HepG2 (cell line): ENCODE results near the gene NKX1-2. TPM values are rescaled to one million over a fixed set of nuclear protein-coding genes. Genes with fewer than 3 reads are reported as not detected.

ENCODE experiments used
- CCAR2 ChIP-seq: fragments of 200-400 bp; formaldehyde crosslinking; optimal IDR thresholded peaks from 2 replicates; pipeline ENCODE3; 2018; ENCODE audit warnings: low read depth, mild to moderate bottlenecking, low read length, moderate library complexity
- SMAD3 ChIP-seq: sonication (generic); formaldehyde crosslinking; IDR thresholded peaks from 2 replicates; pipeline ENCODE4 v1.4.0; 2020; ENCODE audit warnings: missing genetic modification reagents
- SP1 ChIP-seq, 2 experiments: fragments of 450-650 bp in 1 of 2; sonication (generic) in 1 of 2; formaldehyde crosslinking in 1 of 2; IDR thresholded peaks; 2 replicates each; pipeline versions ENCODE4 v1.4.0 to v1.6.1; 2016 to 2020; ENCODE audit warnings: missing genetic modification reagents in 1 of 2
- ZBTB42 ChIP-seq: sonication (generic); formaldehyde crosslinking; IDR thresholded peaks from 2 replicates; pipeline ENCODE4 v1.5.0; 2020; ENCODE audit warnings: mild to moderate bottlenecking, missing genetic modification reagents
- ZBTB8A ChIP-seq: sonication (generic); formaldehyde crosslinking; IDR thresholded peaks from 2 replicates; pipeline ENCODE4 v1.4.0; 2020; ENCODE audit warnings: mild to moderate bottlenecking, low read depth, missing genetic modification reagents, borderline replicate concordance
- ZKSCAN1 ChIP-seq: fragments of 150-350 bp; IDR thresholded peaks from 2 replicates; pipeline ENCODE4 v1.6.1; 2014; ENCODE audit warnings: low read length
- ZNF777 ChIP-seq: sonication (generic); formaldehyde crosslinking; IDR thresholded peaks from 2 replicates; pipeline ENCODE4 v1.4.0; 2020; ENCODE audit warnings: missing genetic modification reagents
- ZNF781 ChIP-seq: sonication (generic); formaldehyde crosslinking; IDR thresholded peaks from 2 replicates; pipeline ENCODE4 v1.5.1; 2020; ENCODE audit warnings: borderline replicate concordance, mild to moderate bottlenecking, missing genetic modification reagents; ENCODE audit errors: not compliant biosample characterization
- polyA plus RNA-seq, 8 experiments: library from polyadenylated mRNA; depleted of rRNA in 3 of 8; stranded (reverse) in 7 of 8; unstranded in 1 of 8; fragments of >200 nt; fragmentation: Illumina TruSeq in 4 of 8; extraction: Trizol in 4 of 8; gene quantifications; 2 replicates each; pipeline versions ENCODE4 v1.2.1 to v1.2.3, GENCODE V29; 2011 to 2016; ENCODE audit warnings: low read depth in 4 of 8, missing spikeins in 1 of 8, mixed read lengths in 1 of 8; ENCODE audit not compliant: insufficient read depth in 1 of 8
- total RNA-seq, 5 experiments: library from RNA; depleted of rRNA; stranded (reverse); fragments of >200 nt; fragmentation: Illumina TruSeq; extraction: Trizol; gene quantifications; 2 replicates each; pipeline ENCODE4 v1.2.3, GENCODE V29; 2016; ENCODE audit warnings: low read depth in 1 of 5
- TF ChIP-seq, protein P1 (sequence below), 2 experiments: sonication (generic) in 1 of 2; formaldehyde crosslinking in 1 of 2; IDR thresholded peaks; 2 replicates each; pipeline versions ENCODE4 v1.6.1 to v1.9.0; 2014 to 2022; ENCODE audit warnings: antibody characterized with exemption in 1 of 2, borderline replicate concordance in 1 of 2, inconsistent platforms in 1 of 2, low read depth in 1 of 2, missing genetic modification reagents in 1 of 2
- TF ChIP-seq, protein P2 (sequence below): fragments of 450-650 bp; IDR thresholded peaks from 2 replicates; pipeline ENCODE4 v1.6.1; 2016
- TF ChIP-seq, protein P3 (sequence below): sonication (generic); formaldehyde crosslinking; IDR thresholded peaks from 2 replicates; pipeline ENCODE4 v1.5.1; 2020; ENCODE audit warnings: missing genetic modification reagents, mild to moderate bottlenecking, borderline replicate concordance
- TF ChIP-seq, protein P4 (sequence below): sonication (generic); formaldehyde crosslinking; IDR thresholded peaks from 2 replicates; pipeline ENCODE4 v1.4.0; 2020; ENCODE audit warnings: missing genetic modification reagents; ENCODE audit errors: not compliant biosample characterization
- TF ChIP-seq, protein P5 (sequence below): sonication (generic); formaldehyde crosslinking; IDR thresholded peaks from 2 replicates; pipeline ENCODE4 v1.4.0; 2020; ENCODE audit warnings: missing genetic modification reagents, borderline replicate concordance

The NKX1-2 gene
- total and polyA plus RNA-seq, 2 of the 13 experiments (the other 11 are each of a cell fraction or from before 2014, with no cell fraction given) = not detected

DNA sequence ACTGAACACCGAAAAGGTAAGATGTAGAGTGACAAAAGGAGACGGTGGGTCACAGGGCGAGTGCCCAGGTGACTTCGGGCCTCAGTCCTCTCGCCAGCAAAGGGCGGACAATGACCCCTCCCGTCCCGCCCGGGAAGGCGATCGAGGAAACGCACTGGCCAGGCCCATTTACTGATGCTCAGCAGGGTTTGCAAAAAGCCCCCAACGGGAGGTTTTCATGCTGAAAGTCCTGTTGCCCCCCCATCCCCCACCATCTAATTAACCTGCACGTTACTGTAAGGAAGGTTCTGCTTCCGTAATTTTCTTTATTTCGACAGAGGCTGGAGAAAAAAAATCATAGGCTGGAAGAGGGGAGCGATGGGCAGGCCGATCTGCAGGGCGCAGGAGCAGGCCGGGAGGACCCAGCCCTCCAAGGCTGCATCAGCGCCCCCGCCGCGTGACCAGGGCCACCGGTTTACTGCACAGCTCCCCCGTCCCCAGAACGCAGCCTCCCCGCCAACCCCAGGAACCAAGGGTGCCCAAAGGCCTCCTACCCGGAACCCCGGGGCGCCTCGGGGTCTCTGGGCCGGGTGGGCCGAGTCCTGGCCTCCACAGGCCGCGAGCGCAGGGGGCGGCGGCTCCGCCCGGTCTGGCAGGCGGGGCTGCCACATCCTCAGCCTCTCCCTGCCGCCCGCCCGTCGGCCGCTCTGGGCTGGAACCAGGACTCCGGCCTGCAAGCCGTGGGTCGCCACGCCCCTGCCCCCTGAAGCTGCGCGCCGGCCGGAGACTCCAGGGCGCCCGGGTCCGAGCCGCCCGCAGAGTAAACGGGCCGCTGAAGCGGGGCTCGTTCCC lies 31.7 kb downstream of the NKX1-2 start (continued):
- TF ChIP-seq, protein P1, sequence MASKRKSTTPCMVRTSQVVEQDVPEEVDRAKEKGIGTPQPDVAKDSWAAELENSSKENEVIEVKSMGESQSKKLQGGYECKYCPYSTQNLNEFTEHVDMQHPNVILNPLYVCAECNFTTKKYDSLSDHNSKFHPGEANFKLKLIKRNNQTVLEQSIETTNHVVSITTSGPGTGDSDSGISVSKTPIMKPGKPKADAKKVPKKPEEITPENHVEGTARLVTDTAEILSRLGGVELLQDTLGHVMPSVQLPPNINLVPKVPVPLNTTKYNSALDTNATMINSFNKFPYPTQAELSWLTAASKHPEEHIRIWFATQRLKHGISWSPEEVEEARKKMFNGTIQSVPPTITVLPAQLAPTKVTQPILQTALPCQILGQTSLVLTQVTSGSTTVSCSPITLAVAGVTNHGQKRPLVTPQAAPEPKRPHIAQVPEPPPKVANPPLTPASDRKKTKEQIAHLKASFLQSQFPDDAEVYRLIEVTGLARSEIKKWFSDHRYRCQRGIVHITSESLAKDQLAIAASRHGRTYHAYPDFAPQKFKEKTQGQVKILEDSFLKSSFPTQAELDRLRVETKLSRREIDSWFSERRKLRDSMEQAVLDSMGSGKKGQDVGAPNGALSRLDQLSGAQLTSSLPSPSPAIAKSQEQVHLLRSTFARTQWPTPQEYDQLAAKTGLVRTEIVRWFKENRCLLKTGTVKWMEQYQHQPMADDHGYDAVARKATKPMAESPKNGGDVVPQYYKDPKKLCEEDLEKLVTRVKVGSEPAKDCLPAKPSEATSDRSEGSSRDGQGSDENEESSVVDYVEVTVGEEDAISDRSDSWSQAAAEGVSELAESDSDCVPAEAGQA (IDR thresholded peaks at IDR 0.05; ENCODE audit: low read depth) = no peak
- TF ChIP-seq, protein P1 (CRISPR knock-in tag; IDR thresholded peaks at IDR 0.05; ENCODE audit: borderline replicate concordance) = no peak
- TF ChIP-seq, protein P2, sequence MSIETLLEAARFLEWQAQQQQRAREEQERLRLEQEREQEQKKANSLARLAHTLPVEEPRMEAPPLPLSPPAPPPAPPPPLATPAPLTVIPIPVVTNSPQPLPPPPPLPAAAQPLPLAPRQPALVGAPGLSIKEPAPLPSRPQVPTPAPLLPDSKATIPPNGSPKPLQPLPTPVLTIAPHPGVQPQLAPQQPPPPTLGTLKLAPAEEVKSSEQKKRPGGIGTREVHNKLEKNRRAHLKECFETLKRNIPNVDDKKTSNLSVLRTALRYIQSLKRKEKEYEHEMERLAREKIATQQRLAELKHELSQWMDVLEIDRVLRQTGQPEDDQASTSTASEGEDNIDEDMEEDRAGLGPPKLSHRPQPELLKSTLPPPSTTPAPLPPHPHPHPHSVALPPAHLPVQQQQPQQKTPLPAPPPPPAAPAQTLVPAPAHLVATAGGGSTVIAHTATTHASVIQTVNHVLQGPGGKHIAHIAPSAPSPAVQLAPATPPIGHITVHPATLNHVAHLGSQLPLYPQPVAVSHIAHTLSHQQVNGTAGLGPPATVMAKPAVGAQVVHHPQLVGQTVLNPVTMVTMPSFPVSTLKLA = no peak
- TF ChIP-seq, protein P3, sequence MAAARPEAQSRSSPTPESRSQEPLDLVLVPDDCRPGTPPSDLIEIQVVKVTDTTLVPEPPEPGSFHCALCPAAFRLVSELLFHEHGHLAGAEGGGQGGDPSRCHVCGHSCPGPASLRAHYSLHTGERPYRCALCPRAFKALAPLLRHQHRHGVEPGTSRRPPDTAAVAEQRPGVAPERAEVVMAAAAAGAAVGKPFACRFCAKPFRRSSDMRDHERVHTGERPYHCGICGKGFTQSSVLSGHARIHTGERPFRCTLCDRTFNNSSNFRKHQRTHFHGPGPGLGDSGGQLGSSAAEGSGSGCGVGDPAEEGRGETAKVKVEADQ = no peak
- TF ChIP-seq SMAD3 = 0 out of 2 replicates have a peak, but pooled peaks have one; percentile 5
- no peak for TF ChIP-seq CCAR2
- no peak for TF ChIP-seq ZKSCAN1
- no peak for TF ChIP-seq SP1 (IDR thresholded peaks at IDR 0.05)
- TF ChIP-seq SP1 (CRISPR knock-in tag; IDR thresholded peaks at IDR 0.05) = no peak
- no peak for TF ChIP-seq ZNF777 (CRISPR knock-in tag)
- no peak for TF ChIP-seq ZBTB42 (CRISPR knock-in tag)
- TF ChIP-seq, protein P4, sequence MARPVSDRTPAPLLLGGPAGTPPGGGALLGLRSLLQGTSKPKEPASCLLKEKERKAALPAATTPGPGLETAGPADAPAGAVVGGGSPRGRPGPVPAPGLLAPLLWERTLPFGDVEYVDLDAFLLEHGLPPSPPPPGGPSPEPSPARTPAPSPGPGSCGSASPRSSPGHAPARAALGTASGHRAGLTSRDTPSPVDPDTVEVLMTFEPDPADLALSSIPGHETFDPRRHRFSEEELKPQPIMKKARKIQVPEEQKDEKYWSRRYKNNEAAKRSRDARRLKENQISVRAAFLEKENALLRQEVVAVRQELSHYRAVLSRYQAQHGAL (CRISPR knock-in tag) = no peak
- no peak; the same call in 1 of the 2 replicates for TF ChIP-seq ZBTB8A (CRISPR knock-in tag)
- TF ChIP-seq, protein P5, sequence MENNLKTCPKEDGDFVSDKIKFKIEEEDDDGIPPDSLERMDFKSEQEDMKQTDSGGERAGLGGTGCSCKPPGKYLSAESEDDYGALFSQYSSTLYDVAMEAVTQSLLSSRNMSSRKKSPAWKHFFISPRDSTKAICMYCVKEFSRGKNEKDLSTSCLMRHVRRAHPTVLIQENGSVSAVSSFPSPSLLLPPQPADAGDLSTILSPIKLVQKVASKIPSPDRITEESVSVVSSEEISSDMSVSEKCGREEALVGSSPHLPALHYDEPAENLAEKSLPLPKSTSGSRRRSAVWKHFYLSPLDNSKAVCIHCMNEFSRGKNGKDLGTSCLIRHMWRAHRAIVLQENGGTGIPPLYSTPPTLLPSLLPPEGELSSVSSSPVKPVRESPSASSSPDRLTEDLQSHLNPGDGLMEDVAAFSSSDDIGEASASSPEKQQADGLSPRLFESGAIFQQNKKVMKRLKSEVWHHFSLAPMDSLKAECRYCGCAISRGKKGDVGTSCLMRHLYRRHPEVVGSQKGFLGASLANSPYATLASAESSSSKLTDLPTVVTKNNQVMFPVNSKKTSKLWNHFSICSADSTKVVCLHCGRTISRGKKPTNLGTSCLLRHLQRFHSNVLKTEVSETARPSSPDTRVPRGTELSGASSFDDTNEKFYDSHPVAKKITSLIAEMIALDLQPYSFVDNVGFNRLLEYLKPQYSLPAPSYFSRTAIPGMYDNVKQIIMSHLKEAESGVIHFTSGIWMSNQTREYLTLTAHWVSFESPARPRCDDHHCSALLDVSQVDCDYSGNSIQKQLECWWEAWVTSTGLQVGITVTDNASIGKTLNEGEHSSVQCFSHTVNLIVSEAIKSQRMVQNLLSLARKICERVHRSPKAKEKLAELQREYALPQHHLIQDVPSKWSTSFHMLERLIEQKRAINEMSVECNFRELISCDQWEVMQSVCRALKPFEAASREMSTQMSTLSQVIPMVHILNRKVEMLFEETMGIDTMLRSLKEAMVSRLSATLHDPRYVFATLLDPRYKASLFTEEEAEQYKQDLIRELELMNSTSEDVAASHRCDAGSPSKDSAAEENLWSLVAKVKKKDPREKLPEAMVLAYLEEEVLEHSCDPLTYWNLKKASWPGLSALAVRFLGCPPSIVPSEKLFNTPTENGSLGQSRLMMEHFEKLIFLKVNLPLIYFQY = no peak
- TF ChIP-seq ZNF781 (CRISPR knock-in tag) = no peak
